Stomach (tissue), 9 donors: Measurements from ENCODE around the gene ARHGEF4. TPM values are rescaled to one million over a fixed set of nuclear protein-coding genes. Genes with fewer than 3 reads are reported as not detected.

Experiments used
- DNase-seq, 2 donors: peaks; one replicate each; pipeline versions ENCODE4 v3.0.0 to v3.0.0-alpha.2; 2013 to 2019
- H3K27ac ChIP-seq, 5 donors: fragments of 200-600 bp in 4 of 5; sonication (generic) in 4 of 5; one replicate each; pipeline ENCODE4 v1.5.1; 2013 to 2019; ENCODE audit warnings: mild to moderate bottlenecking in 1 of 5, moderate library complexity in 1 of 5
- H3K27me3 ChIP-seq, 3 donors: fragments of 200-600 bp; sonication (generic); one replicate each; pipeline ENCODE4 v1.5.1; 2017 to 2019; ENCODE audit warnings: mixed run types in 1 of 3
- H3K36me3 ChIP-seq, 4 donors: fragments of 200-600 bp; sonication (generic); 1 replicate in 3 of 4; 2 replicates in 1 of 4; pipeline ENCODE4 v1.5.1; 2016 to 2019
- H3K4me1 ChIP-seq, 4 donors: fragments of 200-600 bp; sonication (generic); one replicate each; pipeline ENCODE4 v1.5.1; 2016 to 2019
- H3K4me3 ChIP-seq, 4 donors: fragments of 200-600 bp; sonication (generic) in 3 of 4; one replicate each; pipeline ENCODE4 v1.5.1; 2016 to 2019; ENCODE audit warnings: mild to moderate bottlenecking in 1 of 4
- H3K9me3 ChIP-seq, 4 donors: fragments of 200-600 bp; sonication (generic); one replicate each; pipeline ENCODE4 v1.5.1; 2016 to 2019
- EP300 ChIP-seq: sonication (generic); formaldehyde crosslinking; IDR thresholded peaks from one replicate; pipeline ENCODE4 v1.6.1; 2017; ENCODE audit warnings: antibody characterized with exemption
- POLR2A ChIP-seq, 4 donors: fragments of 450-650 bp; IDR thresholded peaks; one replicate each; pipeline ENCODE4 v1.6.1; 2016; ENCODE audit warnings: antibody characterized with exemption in 4 of 4, control low read depth in 2 of 4, mild to moderate bottlenecking in 1 of 4, moderate library complexity in 1 of 4
- POLR2AphosphoS5 ChIP-seq, 3 donors: sonication (generic); formaldehyde crosslinking; IDR thresholded peaks; one replicate each; pipeline ENCODE4 v1.6.1; 2016; ENCODE audit warnings: antibody characterized with exemption in 3 of 3
- WGBS, 5 donors: extraction: QIAGEN DNeasy Blood & Tissue Kit in 3 of 5; methylation state at CpG; one replicate each; pipeline versions ENCODE4 v1.1.5 to v1.1.7; 2013 to 2018; 5-methylcytosine and 5-hydroxymethylcytosine counted together
- intact Hi-C: fragments of 100-400 bp; cut with DNase I; formaldehyde crosslinking; loops from one replicate; pipeline ENCODE4 v1.15.1; 2023; ENCODE audit warnings: low total_unique reads
- polyA plus RNA-seq, 3 donors: library from polyadenylated mRNA; stranded (reverse); fragments of 200-250 nt; gene quantifications; one replicate each; pipeline ENCODE4 v1.2.3, GENCODE V29; 2013
- total RNA-seq, 5 donors: library from RNA; depleted of rRNA; stranded (reverse); fragments of >200 nt; gene quantifications; one replicate each; pipeline versions ENCODE4 v1.1.0 to v1.2.3, GENCODE V29; 2014 to 2016
- TF ChIP-seq, protein P1 (sequence below), 7 experiments: fragments of 450-650 bp in 4 of 7; fragments of 200-600 bp in 3 of 7; sonication (generic) in 3 of 7; IDR thresholded peaks; one replicate each; pipeline ENCODE4 v1.5.1; 2016 to 2019; ENCODE audit warnings: antibody characterized with exemption in 7 of 7, control low read depth in 2 of 7, mild to moderate bottlenecking in 1 of 7
- donor health status: healthy with polysubstance abuse.
- donor health status: Bipolar disorder and iron deficiency.
- donor health status: healthy.

The ARHGEF4 gene
- total and polyA plus RNA-seq, 8 donors: 1.4 to 32.3 (median 11.2) TPM; not detected in 1

DNA sequence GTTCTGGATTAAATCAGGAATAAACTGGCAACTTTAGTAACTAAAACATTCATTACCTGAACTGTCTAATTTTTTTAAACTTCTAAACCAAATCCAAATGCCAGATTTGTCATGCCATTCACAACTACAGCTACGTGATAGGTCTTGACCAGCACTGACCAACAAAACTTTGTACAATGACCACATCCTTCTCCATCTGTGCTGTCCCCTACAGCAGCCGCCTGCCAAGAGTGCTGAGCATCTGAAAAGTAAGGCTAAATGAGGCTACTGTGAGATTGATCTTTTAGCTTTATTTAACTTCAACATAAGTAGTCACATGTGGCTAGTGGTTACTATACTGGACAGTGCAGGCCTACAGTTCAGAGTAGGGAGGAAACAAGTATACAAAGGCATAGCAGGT, 248.9 kb downstream of the ARHGEF4 start:
- H3K4me3 ChIP-seq: no peak overlapping the region
- H3K36me3 ChIP-seq: peaks cover 42 to 79% (median 71%) of the 10 kb centered on the region in 4 donors
- 60 to 71% (median 69%) methylated on average over 2 of the region's 2 CpGs for WGBS, 5 donors
- no peak for DNase-seq
- TF ChIP-seq, protein P1, sequence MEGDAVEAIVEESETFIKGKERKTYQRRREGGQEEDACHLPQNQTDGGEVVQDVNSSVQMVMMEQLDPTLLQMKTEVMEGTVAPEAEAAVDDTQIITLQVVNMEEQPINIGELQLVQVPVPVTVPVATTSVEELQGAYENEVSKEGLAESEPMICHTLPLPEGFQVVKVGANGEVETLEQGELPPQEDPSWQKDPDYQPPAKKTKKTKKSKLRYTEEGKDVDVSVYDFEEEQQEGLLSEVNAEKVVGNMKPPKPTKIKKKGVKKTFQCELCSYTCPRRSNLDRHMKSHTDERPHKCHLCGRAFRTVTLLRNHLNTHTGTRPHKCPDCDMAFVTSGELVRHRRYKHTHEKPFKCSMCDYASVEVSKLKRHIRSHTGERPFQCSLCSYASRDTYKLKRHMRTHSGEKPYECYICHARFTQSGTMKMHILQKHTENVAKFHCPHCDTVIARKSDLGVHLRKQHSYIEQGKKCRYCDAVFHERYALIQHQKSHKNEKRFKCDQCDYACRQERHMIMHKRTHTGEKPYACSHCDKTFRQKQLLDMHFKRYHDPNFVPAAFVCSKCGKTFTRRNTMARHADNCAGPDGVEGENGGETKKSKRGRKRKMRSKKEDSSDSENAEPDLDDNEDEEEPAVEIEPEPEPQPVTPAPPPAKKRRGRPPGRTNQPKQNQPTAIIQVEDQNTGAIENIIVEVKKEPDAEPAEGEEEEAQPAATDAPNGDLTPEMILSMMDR (IDR thresholded peaks at IDR 0.05): no peak
- no peak for TF ChIP-seq POLR2AphosphoS5 (IDR thresholded peaks at IDR 0.05)
- no peak for TF ChIP-seq EP300
- no peak for TF ChIP-seq POLR2A (IDR thresholded peaks at IDR 0.05)
- no peaks in the 10 kb centered on the region for H3K9me3 ChIP-seq
- intact Hi-C loops: no loop called here
- H3K27ac ChIP-seq: peak overlapping the region in 2 of 5 donors; percentile 14 to 43
- H3K27me3 ChIP-seq: no peaks in the 10 kb centered on the region
- peaks cover 9 to 46% (median 24%) of the 10 kb centered on the region in 4 donors for H3K4me1 ChIP-seq

DNA sequence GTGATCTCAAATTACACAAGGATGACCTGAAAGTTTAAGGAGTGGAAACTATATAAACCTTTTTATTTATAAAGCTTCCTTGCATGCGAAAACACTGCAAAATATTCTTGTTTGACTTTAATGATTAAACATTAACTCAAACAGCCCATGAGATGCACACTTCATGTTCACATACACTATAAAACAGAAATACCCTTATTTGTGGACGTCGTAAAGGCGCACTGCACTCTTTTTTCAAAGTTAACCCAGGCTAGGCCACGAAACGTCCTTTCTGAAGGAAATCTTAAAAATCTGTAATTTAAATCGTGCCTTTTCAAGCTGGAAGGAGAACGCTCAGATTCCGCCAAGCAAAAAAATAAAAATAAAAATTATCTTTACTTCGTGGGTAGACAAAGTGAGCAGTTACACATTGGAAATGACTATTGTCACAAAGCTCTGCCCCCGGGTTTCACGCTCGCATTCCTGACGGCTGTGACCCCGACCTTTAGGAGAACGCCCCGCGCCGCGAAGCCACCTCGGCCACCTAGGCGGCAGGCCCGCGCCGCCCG, 255.8 kb downstream of the ARHGEF4 start:
- 0 to 2% (median 1%) methylated on average over 21 to 26 of the region's 26 CpGs for WGBS, 5 donors
- intact Hi-C loops: no loop called here
- Histone ChIP-seq H3K9me3 (no peaks in the 10 kb centered on the region), H3K4me3 (peak overlapping the region; percentile 67 to 80 (median 74)), H3K27me3 (no peaks in the 10 kb centered on the region), H3K36me3 (peaks cover 20 to 38% (median 30%) of the 10 kb centered on the region in 4 donors), H3K27ac (peak overlapping the region; percentile 96 to 100 (median 99)), H3K4me1 (peaks cover 5 to 47% (median 30%) of the 10 kb centered on the region in 4 donors)
- TF ChIP-seq POLR2A (IDR thresholded peaks at IDR 0.05): no peak
- no peak for TF ChIP-seq POLR2AphosphoS5 (IDR thresholded peaks at IDR 0.05)
- TF ChIP-seq, protein P1 (IDR thresholded peaks at IDR 0.05): no peak
- no peak for TF ChIP-seq EP300
- peak in 1 of 2 donors; percentile 39 for DNase-seq

DNA sequence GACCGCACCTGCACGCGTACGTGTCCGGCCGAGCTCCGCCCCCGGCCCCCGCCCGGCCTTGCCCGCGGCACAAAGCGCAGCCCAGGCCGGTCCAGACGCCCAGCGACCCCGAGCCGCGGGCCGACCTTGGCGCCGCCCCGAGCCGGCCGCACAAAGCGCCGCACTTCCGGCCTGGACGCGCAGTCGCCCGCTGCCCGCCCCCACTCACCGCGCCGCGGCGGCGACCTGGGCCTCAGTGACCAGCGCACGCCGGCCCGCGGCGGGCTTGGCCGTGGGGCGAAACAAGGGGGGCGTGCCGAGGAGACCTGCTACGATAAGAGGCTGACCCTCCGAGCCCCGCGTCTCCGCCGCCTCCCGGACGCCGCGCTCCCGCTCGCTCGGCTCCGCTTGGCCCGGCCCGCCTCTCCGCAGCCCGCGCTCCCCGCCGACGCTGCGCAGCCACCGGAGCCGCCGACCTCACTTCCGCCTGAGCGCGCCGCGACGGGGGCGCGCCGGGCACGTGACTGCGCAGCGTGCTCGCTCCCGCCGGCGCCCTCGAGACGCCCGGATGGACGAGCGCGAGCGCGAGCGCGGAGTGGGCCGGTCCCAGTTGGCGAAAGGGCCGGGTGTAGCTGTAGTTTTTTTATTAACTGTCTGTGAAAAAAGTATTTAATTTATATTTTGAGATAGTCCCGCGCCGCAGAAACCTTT, 256.4 kb downstream of the ARHGEF4 start, which contains the start of gene FAM168B:
FAM168B (minus strand) TSS at position 455 of the 690 bp plus-strand sequence. CDS start 10,814 bp downstream, outside the sequence.
- intact Hi-C loops: no loop called here
- 0 to 2% (median 0%) methylated on average over 21 to 107 of the region's 107 CpGs for WGBS, 5 donors

DNA sequence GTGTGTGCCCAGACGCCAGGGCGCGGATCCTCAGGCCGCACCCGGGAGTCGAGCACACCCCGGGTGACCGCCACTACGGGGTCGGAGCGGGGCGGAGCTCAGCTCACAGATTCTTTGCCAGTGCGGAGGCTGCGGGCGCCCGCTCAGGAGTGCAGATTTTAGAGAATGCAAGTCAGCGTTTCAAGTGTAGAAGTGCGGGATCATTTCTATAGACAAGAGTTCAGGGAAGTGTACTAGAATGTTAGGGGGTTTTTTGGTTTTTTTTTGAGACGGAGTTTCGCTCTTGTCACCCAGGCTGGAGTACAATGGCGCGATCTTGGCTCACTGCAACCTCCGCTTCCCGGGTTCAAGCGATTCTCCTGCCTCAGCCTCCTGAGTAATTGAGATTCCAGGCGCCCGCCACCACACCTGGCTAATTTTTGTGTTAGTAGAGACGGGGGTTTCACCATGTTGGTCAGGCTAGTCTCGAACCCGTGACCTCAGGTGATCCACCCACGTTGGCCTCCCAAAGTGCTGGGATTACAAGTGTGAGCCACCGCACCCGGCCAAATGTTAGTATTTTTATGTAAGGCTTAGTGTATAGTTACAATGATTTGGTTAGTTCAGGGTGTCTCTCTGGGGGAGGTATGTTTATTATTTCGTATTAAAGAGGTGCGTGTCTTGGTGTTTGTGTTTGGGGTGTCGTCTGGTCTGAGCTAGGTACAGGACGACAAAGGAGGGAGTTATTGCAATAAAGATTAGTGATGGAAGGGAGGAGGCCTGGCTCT, 257.2 kb downstream of the ARHGEF4 start:
- peaks cover 5 to 38% (median 30%) of the 10 kb centered on the region in 4 donors for H3K4me1 ChIP-seq
- intact Hi-C loops: no loop called here
- peak overlapping the region; percentile 67 to 80 (median 74) for H3K4me3 ChIP-seq
- TF ChIP-seq EP300 (no peak), POLR2A (IDR thresholded peaks at IDR 0.05) (no peak), POLR2AphosphoS5 (IDR thresholded peaks at IDR 0.05) (no peak)
- TF ChIP-seq, protein P1 (IDR thresholded peaks at IDR 0.05): no peak
- peak overlapping the region; percentile 96 to 100 (median 99) for H3K27ac ChIP-seq
- no peaks in the 10 kb centered on the region for H3K27me3 ChIP-seq
- DNase-seq: peak in 1 of 2 donors; percentile 23
- H3K36me3 ChIP-seq: peaks cover 7 to 24% (median 16%) of the 10 kb centered on the region in 4 donors
- 3 to 7% (median 6%) methylated on average over 37 of the region's 37 CpGs for WGBS, 5 donors
- H3K9me3 ChIP-seq: no peaks in the 10 kb centered on the region

More for the DNA sequence above, 256.4 kb downstream of the ARHGEF4 start, which contains the start of gene FAM168B:
- Histone ChIP-seq H3K27ac (peak within 1 kb of the TSS; percentile 96 to 100 (median 99)), H3K4me1 (peaks cover 5 to 41% (median 30%) of the 10 kb centered on the region in 4 donors), H3K4me3 (peak within 1 kb of the TSS; percentile 67 to 80 (median 74)), H3K9me3 (no peaks in the 10 kb centered on the region), H3K27me3 (no peaks in the 10 kb centered on the region), H3K36me3 (peaks cover 14 to 32% (median 23%) of the 10 kb centered on the region in 4 donors)
- peak; percentile 92 to 97 for DNase-seq
- TF ChIP-seq POLR2AphosphoS5 (IDR thresholded peaks at IDR 0.05) (peak; percentile 69 to 95 (median 88)), EP300 (no peak)
